ENCODE data around the gene PAX7.
"Not testable (repeated sequence)": the region's sequence is repeated elsewhere in the genome, so short reads cannot be mapped to it uniquely, and the experiment has no call there.

Gene PAX7

GRCh38 chr1:18734461-18735223 lies 104.0 kb downstream of the PAX7 start:
- DNase-seq, result no peak

- DNase-seq, result no peak
Measured at GRCh38 chr1:18735224-18735997, 104.8 kb downstream of the PAX7 start.

- no peak for DNase-seq
Measured at GRCh38 chr1:18736958-18737357, 106.3 kb downstream of the PAX7 start.

- DNase-seq, result no peak
Measured at GRCh38 chr1:18738126-18738525, 107.5 kb downstream of the PAX7 start.

- no peak for DNase-seq
Measured at GRCh38 chr1:18738617-18739016, 108.0 kb downstream of the PAX7 start.

GRCh38 chr1:18739408-18739807 lies 108.8 kb downstream of the PAX7 start:
- no peak for DNase-seq

GRCh38 chr1:18739897-18740296 lies 109.3 kb downstream of the PAX7 start:
- DNase-seq, result no peak

GRCh38 chr1:18740617-18741016 lies 110.0 kb downstream of the PAX7 start:
- DNase-seq, result no peak

- DNase-seq, result no peak
Measured at GRCh38 chr1:18743233-18743632, 112.6 kb downstream of the PAX7 start.

GRCh38 chr1:18744381-18744780 lies 113.7 kb downstream of the PAX7 start:
- not testable (repeated sequence) for DNase-seq

GRCh38 chr1:18746981-18747380 lies 116.3 kb downstream of the PAX7 start:
- DNase-seq, result no peak

GRCh38 chr1:18747671-18748070 lies 117.0 kb downstream of the PAX7 start:
- no peak for DNase-seq

GRCh38 chr1:18748435-18748834 lies 117.8 kb downstream of the PAX7 start:
- no peak for DNase-seq

GRCh38 chr1:18749569-18749968 lies 118.9 kb downstream of the PAX7 start:
- DNase-seq, result no peak

- DNase-seq, result no peak
Measured at GRCh38 chr1:18750600-18750999, 120.0 kb downstream of the PAX7 start.

- DNase-seq, result peak; percentile 2
Measured at GRCh38 chr1:18751425-18751824, 120.8 kb downstream of the PAX7 start.

GRCh38 chr1:18752409-18752808 lies 121.8 kb downstream of the PAX7 start:
- no peak for DNase-seq

- no peak for DNase-seq
Measured at GRCh38 chr1:18760156-18760555, 129.5 kb downstream of the PAX7 start.

GRCh38 chr1:18761948-18762840 lies 131.5 kb downstream of the PAX7 start:
- DNase-seq, result no peak

- no peak for DNase-seq
Measured at GRCh38 chr1:18764362-18764761, 133.7 kb downstream of the PAX7 start.

- no peak for DNase-seq
Measured at GRCh38 chr1:18765725-18766124, 135.1 kb downstream of the PAX7 start.

- no peak for DNase-seq
Measured at GRCh38 chr1:18766328-18766727, 135.7 kb downstream of the PAX7 start.

- DNase-seq, result not testable (repeated sequence)
Measured at GRCh38 chr1:18767576-18767975, 136.9 kb downstream of the PAX7 start.
